IMR-90 (cell line): Measurements from ENCODE around the gene IGF2BP3. TPM values are rescaled to one million over a fixed set of nuclear protein-coding genes. Genes with fewer than 3 reads are reported as not detected.

Experiments used
- ATAC-seq: fragments of 200-7000 bp; cut with Tn5 transposase; 2 replicates; pipeline ENCODE4 v1.9.1; 2020; ENCODE audit warnings: low read depth, mild to moderate bottlenecking, moderate library complexity
- BruUV-seq: library from RNA; stranded (reverse); fragments of 400-500 nt; replicated peaks from 2 replicates; lab custom pipeline; 2021; lab: Mats Ljungman, UMichigan
- CTCF ChIA-PET: fragments of 300-600 bp; formaldehyde crosslinking; extraction: SDS; loops from one replicate; lab custom pipeline; 2021; ENCODE audit warnings: antibody characterized with exemption; lab: Yijun Ruan, JAX
- POLR2A ChIA-PET: fragments of 300-600 bp; sonication (Branson Sonifier 250); formaldehyde crosslinking; loops from one replicate; lab custom pipeline; 2022; ENCODE audit warnings: antibody characterized with exemption; ENCODE audit not compliant: unreplicated experiment; lab: Charles Lee
- DNase-seq: peaks from one replicate; pipeline ENCODE4 v3.0.0; 2013
- H2AFZ ChIP-seq: replicated peaks from 2 replicates; pipeline ENCODE3; 2013; ENCODE audit warnings: low read length, mild to moderate bottlenecking; ENCODE audit not compliant: poor library complexity
- H2AK5ac ChIP-seq: 2 replicates; pipeline ENCODE4 v1.6.1; 2013; ENCODE audit warnings: low read depth, low read length, inconsistent platforms
- H2AK9ac ChIP-seq: replicated peaks from 2 replicates; pipeline ENCODE3; 2013; ENCODE audit warnings: mild to moderate bottlenecking, low read depth, low read length, moderate library complexity; ENCODE audit not compliant: poor library complexity
- H2BK120ac ChIP-seq: 2 replicates; pipeline ENCODE4 v1.6.1; 2013; ENCODE audit warnings: low read depth, low read length, inconsistent platforms
- H2BK15ac ChIP-seq: 3 replicates; pipeline ENCODE4 v1.6.1; 2013; ENCODE audit warnings: low read depth, low read length, inconsistent platforms
- H2BK20ac ChIP-seq: 2 replicates; pipeline ENCODE4 v1.6.1; 2013; ENCODE audit warnings: low read depth, mild to moderate bottlenecking, inconsistent platforms, low read length, moderate library complexity
- H2BK5ac ChIP-seq: 2 replicates; pipeline ENCODE4 v1.6.1; 2013; ENCODE audit warnings: mild to moderate bottlenecking, low read depth, low read length, inconsistent platforms; ENCODE audit not compliant: poor library complexity, severe bottlenecking
- H3K14ac ChIP-seq: replicated peaks from 2 replicates; pipeline ENCODE4 v1.6.1; 2013; ENCODE audit warnings: low read depth, low read length, inconsistent platforms
- H3K18ac ChIP-seq: 2 replicates; pipeline ENCODE4 v1.6.1; 2013; ENCODE audit warnings: low read depth, low read length, control low read depth
- H3K23ac ChIP-seq: 2 replicates; pipeline ENCODE4 v1.6.1; 2013; ENCODE audit warnings: low read depth, low read length, inconsistent platforms
- H3K27ac ChIP-seq: 2 replicates; pipeline ENCODE4 v1.5.1; 2013; ENCODE audit warnings: mild to moderate bottlenecking, control low read depth, low read length; ENCODE audit not compliant: insufficient read depth
- H3K27me3 ChIP-seq: 2 replicates; pipeline ENCODE4 v1.6.1; 2013; ENCODE audit warnings: low read length; ENCODE audit not compliant: control insufficient read depth, insufficient read depth
- H3K36me3 ChIP-seq: 2 replicates; pipeline ENCODE4 v1.6.1; 2013; ENCODE audit warnings: low read length, mixed read lengths; ENCODE audit not compliant: control insufficient read depth, insufficient read depth
- H3K4ac ChIP-seq: 2 replicates; pipeline ENCODE4 v1.6.1; 2013; ENCODE audit warnings: low read depth, low read length, inconsistent platforms
- H3K4me1 ChIP-seq: 2 replicates; pipeline ENCODE4 v1.6.1; 2013; ENCODE audit warnings: low read length, mixed read lengths; ENCODE audit not compliant: control insufficient read depth, insufficient read depth
- H3K4me2 ChIP-seq: 2 replicates; pipeline ENCODE4 v1.6.1; 2013; ENCODE audit warnings: low read depth, mild to moderate bottlenecking, control low read depth, low read length, moderate library complexity
- H3K4me3 ChIP-seq: 2 replicates; pipeline ENCODE4 v1.5.1; 2013; ENCODE audit warnings: low read depth, mild to moderate bottlenecking, control low read depth, low read length, moderate library complexity; ENCODE audit not compliant: insufficient read depth
- H3K56ac ChIP-seq: 2 replicates; pipeline ENCODE4 v1.6.1; 2013; ENCODE audit warnings: low read length, inconsistent platforms; ENCODE audit not compliant: insufficient read depth; ENCODE audit errors: extremely low read depth
- H3K79me1 ChIP-seq, 2 experiments: 2 replicates each; pipeline ENCODE4 v1.6.1; 2013; ENCODE audit warnings: low read length in 2 of 2, inconsistent platforms in 1 of 2, low read depth in 1 of 2
- H3K9ac ChIP-seq: 2 replicates; pipeline ENCODE4 v1.6.1; 2013; ENCODE audit warnings: low read depth, low read length, control low read depth
- H3K9me1 ChIP-seq: 2 replicates; pipeline ENCODE4 v1.6.1; 2013; ENCODE audit warnings: low read length, inconsistent platforms; ENCODE audit not compliant: insufficient read depth
- H3K9me3 ChIP-seq: 2 replicates; pipeline ENCODE4 v1.6.1; 2013; ENCODE audit warnings: low read length; ENCODE audit not compliant: control insufficient read depth, insufficient read depth
- H4K20me1 ChIP-seq: 2 replicates; pipeline ENCODE4 v1.6.1; 2013; ENCODE audit warnings: low read length, inconsistent platforms; ENCODE audit not compliant: insufficient read depth
- H4K5ac ChIP-seq: 2 replicates; pipeline ENCODE4 v1.6.1; 2013; ENCODE audit warnings: mild to moderate bottlenecking, low read depth, low read length, control low read depth
- H4K8ac ChIP-seq, 2 experiments: 2 replicates each; pipeline ENCODE4 v1.6.1; 2013; ENCODE audit warnings: low read depth in 2 of 2, low read length in 2 of 2, control low read depth in 1 of 2, inconsistent platforms in 1 of 2
- H4K91ac ChIP-seq: 2 replicates; pipeline ENCODE4 v1.6.1; 2013; ENCODE audit warnings: low read depth, low read length, inconsistent platforms; ENCODE audit not compliant: insufficient read depth
- CEBPB ChIP-seq: IDR thresholded peaks from 2 replicates; pipeline ENCODE4 v1.6.1; 2012; ENCODE audit warnings: low read depth, low read length, improper control_type of control experiment
- CHD1 ChIP-seq: IDR thresholded peaks from 2 replicates; pipeline ENCODE4 v1.6.1; 2012; ENCODE audit warnings: low read depth, low read length, improper control_type of control experiment
- CTCF ChIP-seq: conservative IDR thresholded peaks from 2 replicates; pipeline ENCODE4 v1.5.1; 2012; ENCODE audit warnings: mild to moderate bottlenecking, low read depth, low read length, improper control_type of control experiment
- FOS ChIP-seq: fragments of 150-350 bp; IDR thresholded peaks from 2 replicates; pipeline ENCODE4 v1.6.1; 2016; ENCODE audit warnings: low read depth, low read length
- MAZ ChIP-seq: IDR thresholded peaks from 2 replicates; pipeline ENCODE4 v1.6.1; 2012; ENCODE audit warnings: low read depth, mild to moderate bottlenecking, low read length, improper control_type of control experiment, moderate library complexity, borderline replicate concordance
- RAD21 ChIP-seq: IDR thresholded peaks from 2 replicates; pipeline ENCODE4 v1.6.1; 2012; ENCODE audit warnings: low read length, improper control_type of control experiment
- RFX5 ChIP-seq: IDR thresholded peaks from 2 replicates; pipeline ENCODE4 v1.8.0; 2012; ENCODE audit warnings: low read depth, mild to moderate bottlenecking, low read length, moderate library complexity
- SMC3 ChIP-seq: fragments of 150-350 bp; IDR thresholded peaks from 2 replicates; pipeline ENCODE4 v1.6.1; 2016; ENCODE audit warnings: low read depth, mild to moderate bottlenecking, antibody characterized with exemption, low read length, moderate library complexity
- USF2 ChIP-seq: fragments of 150-350 bp; IDR thresholded peaks from 2 replicates; pipeline ENCODE4 v1.6.1; 2017; ENCODE audit warnings: mild to moderate bottlenecking, antibody characterized with exemption, low read length, low read depth
- WGBS, 2 experiments: methylation state at CpG; one replicate each; pipeline versions ENCODE4 v1.1.5 to v1.1.7; 2013; ENCODE audit warnings: missing lambda C conversion rate in 2 of 2; ENCODE audit not compliant: insufficient read length in 1 of 2; ENCODE audit errors: extremely low coverage in 2 of 2; 5-methylcytosine and 5-hydroxymethylcytosine counted together
- dilution Hi-C: fragments of 300-500 bp; cut with HindIII; formaldehyde crosslinking; loops from one replicate; pipeline ENCODE4 v1.14.3; 2018; ENCODE audit warnings: low sequenced_read_pairs; ENCODE audit not compliant: unreplicated experiment
- in situ Hi-C: fragments of 300-500 bp; cut with MboI; formaldehyde crosslinking; loops from 3 replicates; pipeline ENCODE4 v1.14.3; 2019; ENCODE audit warnings: low sequenced_read_pairs, inconsistent platforms, mixed read lengths
- intact Hi-C: fragments of 100-400 bp; cut with micrococcal nuclease; formaldehyde crosslinking; loops from 2 replicates; pipeline ENCODE4 v1.10.0; 2022
- polyA plus RNA-seq, 3 experiments: library from polyadenylated mRNA; depleted of rRNA; stranded (reverse); fragments of >200 nt; gene quantifications; 2 replicates each; pipeline ENCODE4 v1.2.3, GENCODE V29; 2012; ENCODE audit warnings: low replicate concordance in 1 of 3
- total RNA-seq: library from RNA; depleted of rRNA; stranded (reverse); fragments of >200 nt; gene quantifications from 2 replicates; pipeline ENCODE4 v1.2.3, GENCODE V29; 2012

The IGF2BP3 gene
- total and polyA plus RNA-seq, 2 of the 4 experiments (the other 2 are of a cell fraction), result 50.9 to 59.3 TPM

- H3K27ac ChIP-seq, result no peak overlapping the region
- no peak overlapping the region for H2BK120ac ChIP-seq
- H3K18ac ChIP-seq, result no peak overlapping the region
- H2AFZ ChIP-seq, result no peak overlapping the region
- no peaks in the 10 kb centered on the region for H3K9me3 ChIP-seq
- H3K56ac ChIP-seq, result no peak overlapping the region
- H4K91ac ChIP-seq, result no peak overlapping the region
- in situ Hi-C loops, result no loop called here
- H3K9ac ChIP-seq, result no peak overlapping the region
- 0 out of 2 replicates have a peak overlapping the region, but pooled peaks have one; percentile 30 for H3K4me2 ChIP-seq
- no peak for TF ChIP-seq USF2
- TF ChIP-seq CTCF, result peak; percentile 85
- peak; percentile 71 for TF ChIP-seq SMC3
- TF ChIP-seq CEBPB, result no peak
- no peak for TF ChIP-seq RFX5
- TF ChIP-seq CHD1, result no peak
- peak; percentile 85 for TF ChIP-seq RAD21
- TF ChIP-seq MAZ, result 0 out of 2 replicates have a peak, but pooled peaks have one; percentile 18
- TF ChIP-seq FOS, result no peak
- no peaks in the 10 kb centered on the region for H4K20me1 ChIP-seq
- H3K4me1 ChIP-seq, result no peaks in the 10 kb centered on the region
- H3K23ac ChIP-seq, result no peak overlapping the region
- ATAC-seq, result peak; percentile 100
- no peak overlapping the region for H4K5ac ChIP-seq
- H2BK5ac ChIP-seq, result no peak overlapping the region
- no CpG with 5 or more reads among the region's 7 CpGs for whole genome bisulfite sequencing, 2 experiments
- no peak overlapping the region for H3K14ac ChIP-seq
- no peaks in the 10 kb centered on the region for H3K79me1 ChIP-seq
- H2BK15ac ChIP-seq, result no peak overlapping the region
- intact Hi-C loops, result loop anchor here (5.0 kb wide), 1 partner anchor 740 kb away; no protein-coding TSS in a partner anchor
- dilution Hi-C loops, result no loop called here
- H3K4ac ChIP-seq, result no peak overlapping the region
- no peaks in the 10 kb centered on the region for H3K36me3 ChIP-seq
- no peak overlapping the region for H2BK20ac ChIP-seq
- no TSS peak for BruUV-seq
- peaks cover 15% of the 10 kb centered on the region for H3K27me3 ChIP-seq
- H3K4me3 ChIP-seq, result no peak overlapping the region
- H2AK9ac ChIP-seq, result peak overlapping the region; percentile 76
- H4K8ac ChIP-seq, result no peak overlapping the region
- no peaks in the 10 kb centered on the region for H3K9me1 ChIP-seq
- no peak overlapping the region for H2AK5ac ChIP-seq
- CTCF ChIA-PET, result interaction anchor here (0.5 to 4.3 kb wide), 6 partner anchors 11 to 1130 kb away, joined by 3 to 34 read pairs (median 4); no protein-coding TSS in a partner anchor
- DNase-seq, result peak; percentile 67
- POLR2A ChIA-PET, result no interaction called here
These were observed 208.3 kb downstream of the IGF2BP3 start for GRCh38 chr7:23261843-23262452.
